Panc1 (cell line): Measurements from ENCODE around the gene SLC12A5. TPM values are rescaled to one million over a fixed set of nuclear protein-coding genes. Genes with fewer than 3 reads are reported as not detected.

Experiments
- ATAC-seq: fragments of 200-7000 bp; cut with Tn5 transposase; 2 replicates; pipeline ENCODE4 v1.9.1; 2020; ENCODE audit warnings: mild to moderate bottlenecking, moderate library complexity
- BruUV-seq: library from RNA; stranded (reverse); fragments of 400-500 nt; replicated peaks from 2 replicates; lab custom pipeline; 2021; lab: Mats Ljungman, UMichigan
- CTCF ChIA-PET: fragments of 300-600 bp; sonication (Branson Sonifier 250); formaldehyde crosslinking; loops from one replicate; lab custom pipeline; 2022; ENCODE audit warnings: antibody characterized with exemption; lab: Charles Lee
- POLR2A ChIA-PET: fragments of 300-600 bp; sonication (Branson Sonifier 250); formaldehyde crosslinking; loops from one replicate; lab custom pipeline; 2022; ENCODE audit warnings: antibody characterized with exemption; lab: Charles Lee
- DNase-seq: peaks from one replicate; pipeline ENCODE4 v3.0.0-alpha.2; 2010; ENCODE audit warnings: low read depth, low spot score
- H3K27ac ChIP-seq: 2 replicates; pipeline ENCODE4 v1.5.1; 2011; ENCODE audit warnings: mild to moderate bottlenecking, low read length, inconsistent platforms
- H3K27me3 ChIP-seq: fragments of 200-500 bp; sonication (Bioruptor generic); 2 replicates; pipeline ENCODE4 v1.6.0; 2014; ENCODE audit warnings: low read length, inconsistent platforms; ENCODE audit not compliant: control insufficient read depth, insufficient read depth
- H3K36me3 ChIP-seq: fragments of 200-500 bp; sonication (Bioruptor generic); 2 replicates; pipeline ENCODE4 v1.5.1; 2014; ENCODE audit warnings: inconsistent platforms, mild to moderate bottlenecking, low read length, moderate library complexity; ENCODE audit not compliant: control insufficient read depth, insufficient read depth
- H3K4me1 ChIP-seq: 2 replicates; pipeline ENCODE4 v1.5.1; 2011; ENCODE audit warnings: inconsistent platforms, mild to moderate bottlenecking, low read length, moderate library complexity; ENCODE audit not compliant: control insufficient read depth, insufficient read depth
- H3K4me3 ChIP-seq, 2 experiments: 2 replicates each; pipeline ENCODE4 v1.5.1; 2011 to 2012; ENCODE audit warnings: low read depth in 2 of 2, low read length in 2 of 2, mild to moderate bottlenecking in 2 of 2, inconsistent platforms in 1 of 2, moderate library complexity in 1 of 2
- H3K9me3 ChIP-seq: fragments of 200-500 bp; sonication (Bioruptor generic); 2 replicates; pipeline ENCODE4 v1.5.1; 2014; ENCODE audit warnings: low read depth, mild to moderate bottlenecking, inconsistent platforms, low read length, moderate library complexity; ENCODE audit not compliant: control insufficient read depth, insufficient read depth
- POLR2AphosphoS5 ChIP-seq: IDR thresholded peaks from 2 replicates; pipeline ENCODE4 v1.6.1; 2012; ENCODE audit warnings: mild to moderate bottlenecking, low read depth, low read length, moderate library complexity
- REST ChIP-seq, 2 experiments: IDR thresholded peaks; 2 replicates each; pipeline ENCODE4 v1.6.1; 2011 to 2012; ENCODE audit warnings: low read depth in 2 of 2, control low read depth in 1 of 2, low read length in 1 of 2, mild to moderate bottlenecking in 1 of 2, moderate library complexity in 1 of 2; ENCODE audit not compliant: insufficient read depth in 1 of 2
- SIN3A ChIP-seq: IDR thresholded peaks from 2 replicates; pipeline ENCODE4 v1.6.1; 2012; ENCODE audit warnings: low read depth, mild to moderate bottlenecking, low read length, moderate library complexity, borderline replicate concordance; ENCODE audit not compliant: insufficient read depth
- TCF7L2 ChIP-seq: IDR thresholded peaks from 2 replicates; pipeline ENCODE4 v1.6.1; 2011; ENCODE audit warnings: mild to moderate bottlenecking, low read depth, low read length, inconsistent platforms
- in situ Hi-C: cut with HindIII; loops from 2 replicates; pipeline ENCODE4 v1.10.0; 2016; ENCODE audit warnings: low sequenced_read_pairs, low pct_unique_long_range_greater_than_20kb
- intact Hi-C: fragments of 100-400 bp; cut with micrococcal nuclease; formaldehyde crosslinking; loops from one replicate; pipeline ENCODE4 v1.10.0; 2022; ENCODE audit not compliant: unreplicated experiment
- total RNA-seq: library from RNA; stranded (reverse); gene quantifications from one replicate; pipeline ENCODE4 v1.2.1, GENCODE V29; 2021; ENCODE audit not compliant: unreplicated experiment
- TF ChIP-seq, protein P1 (sequence below): fragments of 450-650 bp; IDR thresholded peaks from 2 replicates; pipeline ENCODE4 v1.5.1; 2017; ENCODE audit warnings: mild to moderate bottlenecking

The SLC12A5 gene
- total RNA-seq, 1 experiment from 2014 or later: 11.8 TPM

DNA sequence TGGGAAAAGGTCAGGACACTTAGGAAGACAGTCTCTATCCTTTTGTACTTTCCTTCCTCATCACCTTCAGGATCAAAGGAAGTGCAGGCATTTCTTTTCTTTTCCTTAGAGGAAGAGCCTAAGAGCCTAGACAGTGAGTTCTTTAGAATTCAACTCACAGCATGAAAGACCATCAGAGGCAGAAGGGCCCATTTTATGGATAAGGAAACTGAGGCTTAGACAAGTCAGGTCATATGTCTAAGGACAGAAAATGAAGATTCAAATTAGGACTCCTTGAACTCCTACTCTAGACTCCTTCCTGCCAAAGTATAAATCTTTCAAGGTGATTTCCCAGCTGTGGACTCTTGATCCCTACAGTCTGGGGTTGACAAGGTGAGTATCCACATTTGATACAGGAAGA lies 20.8 kb downstream of the SLC12A5 start:
- in situ Hi-C loops: no loop called here

DNA sequence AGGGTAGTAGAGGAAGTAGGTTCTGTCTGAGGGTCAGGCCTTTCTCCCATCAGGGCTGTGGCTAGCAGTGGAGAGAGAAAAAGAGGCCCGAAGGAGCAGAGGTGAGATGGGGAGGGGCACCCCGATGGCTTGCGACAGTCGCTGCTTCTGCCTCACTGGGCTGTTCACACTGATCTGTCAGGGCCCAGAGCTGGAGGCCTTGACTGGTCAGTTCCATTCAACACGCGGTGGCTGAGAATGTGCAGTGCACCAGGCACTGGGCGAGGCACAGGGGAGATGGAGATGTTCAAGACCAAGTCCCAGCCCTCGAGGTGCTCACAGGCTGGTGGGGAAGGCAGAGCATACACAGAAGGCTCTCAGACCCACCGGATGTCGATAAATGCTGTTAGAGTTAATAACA lies 21.4 kb downstream of the SLC12A5 start:
- BruUV-seq: no TSS peak
- ChIA-PET POLR2A (no interaction called here), CTCF (interaction anchor here (0.6 kb wide), 1 partner anchor 257 kb away, joined by 3 read pairs; no protein-coding TSS in a partner anchor)
- Histone ChIP-seq H3K9me3 (no peaks in the 10 kb centered on the region), H3K36me3 (no peaks in the 10 kb centered on the region), H3K27me3 (no peaks in the 10 kb centered on the region; the same call in 1 of the 2 replicates), H3K4me3 (no peak overlapping the region), H3K27ac (no peak overlapping the region), H3K4me1 (no peaks in the 10 kb centered on the region)
- TF ChIP-seq, protein P1, sequence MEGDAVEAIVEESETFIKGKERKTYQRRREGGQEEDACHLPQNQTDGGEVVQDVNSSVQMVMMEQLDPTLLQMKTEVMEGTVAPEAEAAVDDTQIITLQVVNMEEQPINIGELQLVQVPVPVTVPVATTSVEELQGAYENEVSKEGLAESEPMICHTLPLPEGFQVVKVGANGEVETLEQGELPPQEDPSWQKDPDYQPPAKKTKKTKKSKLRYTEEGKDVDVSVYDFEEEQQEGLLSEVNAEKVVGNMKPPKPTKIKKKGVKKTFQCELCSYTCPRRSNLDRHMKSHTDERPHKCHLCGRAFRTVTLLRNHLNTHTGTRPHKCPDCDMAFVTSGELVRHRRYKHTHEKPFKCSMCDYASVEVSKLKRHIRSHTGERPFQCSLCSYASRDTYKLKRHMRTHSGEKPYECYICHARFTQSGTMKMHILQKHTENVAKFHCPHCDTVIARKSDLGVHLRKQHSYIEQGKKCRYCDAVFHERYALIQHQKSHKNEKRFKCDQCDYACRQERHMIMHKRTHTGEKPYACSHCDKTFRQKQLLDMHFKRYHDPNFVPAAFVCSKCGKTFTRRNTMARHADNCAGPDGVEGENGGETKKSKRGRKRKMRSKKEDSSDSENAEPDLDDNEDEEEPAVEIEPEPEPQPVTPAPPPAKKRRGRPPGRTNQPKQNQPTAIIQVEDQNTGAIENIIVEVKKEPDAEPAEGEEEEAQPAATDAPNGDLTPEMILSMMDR: no peak
- no peak for TF ChIP-seq REST (IDR thresholded peaks at IDR 0.05; ENCODE audit: insufficient read depth in 1 of 2, low read depth in 2 of 2, low read length in 1 of 2)
- no peak for TF ChIP-seq TCF7L2
- no peak for TF ChIP-seq SIN3A
- TF ChIP-seq POLR2AphosphoS5: no peak
- in situ Hi-C loops (no loop called here), intact Hi-C loops (no loop called here)
- ATAC-seq (0 out of 2 replicates have a peak, but pooled peaks have one; percentile 29), DNase-seq (no peak)

More for the DNA sequence above, 20.8 kb downstream of the SLC12A5 start:
- TF ChIP-seq SIN3A (no peak), TCF7L2 (no peak), POLR2AphosphoS5 (no peak), REST (IDR thresholded peaks at IDR 0.05; ENCODE audit: insufficient read depth in 1 of 2, low read depth in 2 of 2, low read length in 1 of 2) (no peak)
- TF ChIP-seq, protein P1: no peak
- H3K36me3 ChIP-seq: no peaks in the 10 kb centered on the region
- BruUV-seq: no TSS peak
- H3K27me3 ChIP-seq: no peaks in the 10 kb centered on the region; the same call in 1 of the 2 replicates
- no peak for ATAC-seq
- H3K9me3 ChIP-seq: no peaks in the 10 kb centered on the region
- no peaks in the 10 kb centered on the region for H3K4me1 ChIP-seq
- no peak overlapping the region for H3K4me3 ChIP-seq
- ChIA-PET CTCF (no interaction called here), POLR2A (no interaction called here)
- H3K27ac ChIP-seq: no peak overlapping the region
- intact Hi-C loops: no loop called here
- DNase-seq: no peak
